Stimulated activated CD8-positive, alpha-beta memory T cell treated with anti-CD3 and anti-CD28 coated beads, Interleukin-7, amount 100 ng/mL, for 24 hours (primary cell): ENCODE results near the gene CDYL.

ENCODE experiments used
- DNase-seq: peaks from one replicate; pipeline ENCODE4 v3.0.0-alpha.2; 2020; ENCODE audit warnings: low read depth

The CDYL gene

DNA sequence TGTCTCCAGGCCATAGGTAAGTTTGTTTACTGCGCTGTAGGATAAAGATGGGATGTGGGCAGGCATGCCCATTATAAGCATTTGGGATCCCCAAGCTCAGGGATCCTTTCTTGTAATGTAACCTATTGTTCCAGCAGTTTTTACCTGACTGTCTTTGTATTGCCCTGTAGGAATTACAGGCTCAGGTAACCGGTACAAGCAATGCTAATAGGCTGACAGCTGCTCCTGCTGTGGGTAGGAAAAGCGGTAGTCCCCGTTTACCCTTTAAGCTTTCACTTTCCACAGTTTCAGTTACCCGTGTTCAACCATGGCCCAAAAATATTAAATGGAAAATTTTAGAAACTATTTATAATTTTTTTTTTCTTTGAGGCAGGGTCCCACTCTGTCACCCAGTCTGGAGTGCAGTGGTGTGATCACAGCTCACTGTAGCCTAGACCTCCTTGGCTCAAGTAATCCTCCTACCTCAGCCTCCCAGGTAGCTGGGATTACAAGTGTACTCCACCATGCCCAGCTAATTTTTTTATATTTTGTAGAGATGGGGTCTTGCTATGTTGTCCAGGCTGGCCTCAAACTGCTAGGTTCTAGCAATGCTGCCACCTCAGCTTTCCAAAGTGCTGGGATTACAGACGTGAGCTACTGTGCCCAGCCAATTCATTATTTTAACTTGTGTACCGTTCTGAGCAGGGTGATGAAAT is 108.6 kb downstream of the CDYL start:
- no peak for DNase-seq

- DNase-seq = no peak
Measured at GRCh38 chr6:4885341-4885933, 109.2 kb downstream of the CDYL start.

GRCh38 chr6:4888841-4889240 is 112.6 kb downstream of the CDYL start:
- no peak for DNase-seq

DNA sequence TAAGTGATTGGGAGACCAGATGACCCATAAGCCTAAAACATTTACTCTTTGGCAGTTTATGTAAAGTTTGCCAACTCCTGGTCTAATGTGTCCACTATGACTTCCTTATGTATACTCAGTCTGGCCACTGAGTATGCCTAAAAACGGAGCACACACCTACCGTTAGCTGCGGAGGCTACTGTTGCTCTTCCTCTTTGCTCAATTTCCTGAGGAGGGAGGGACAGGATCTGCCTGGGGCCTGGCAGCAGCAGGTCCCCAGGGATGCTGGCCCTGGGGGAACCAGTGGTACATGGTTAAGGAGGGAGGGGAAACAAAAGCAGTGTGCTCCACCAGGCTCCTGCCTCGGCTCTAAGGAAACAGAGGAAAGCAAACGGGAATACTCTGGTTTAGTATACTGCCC is 113.5 kb downstream of the CDYL start:
- no peak for DNase-seq

DNA sequence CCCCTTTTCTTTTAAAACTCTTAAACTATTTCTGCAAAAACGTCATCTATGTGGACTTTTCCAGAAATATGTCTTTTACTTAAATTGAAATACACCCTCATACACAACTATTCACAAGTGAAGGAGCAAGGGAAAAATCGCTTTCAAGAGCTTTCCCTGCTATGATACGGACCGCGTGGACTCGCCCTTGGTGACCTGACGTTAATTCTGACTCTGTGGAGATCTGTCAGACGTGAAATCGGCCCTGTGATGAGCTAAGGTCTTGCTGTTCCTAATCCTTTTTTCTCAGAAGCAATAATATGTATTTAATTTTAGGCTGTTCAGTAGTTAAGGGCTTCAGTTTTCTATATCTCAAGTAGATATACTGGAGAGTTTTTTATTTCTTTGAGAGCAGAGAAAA is 114.0 kb downstream of the CDYL start:
- DNase-seq = no peak

DNA sequence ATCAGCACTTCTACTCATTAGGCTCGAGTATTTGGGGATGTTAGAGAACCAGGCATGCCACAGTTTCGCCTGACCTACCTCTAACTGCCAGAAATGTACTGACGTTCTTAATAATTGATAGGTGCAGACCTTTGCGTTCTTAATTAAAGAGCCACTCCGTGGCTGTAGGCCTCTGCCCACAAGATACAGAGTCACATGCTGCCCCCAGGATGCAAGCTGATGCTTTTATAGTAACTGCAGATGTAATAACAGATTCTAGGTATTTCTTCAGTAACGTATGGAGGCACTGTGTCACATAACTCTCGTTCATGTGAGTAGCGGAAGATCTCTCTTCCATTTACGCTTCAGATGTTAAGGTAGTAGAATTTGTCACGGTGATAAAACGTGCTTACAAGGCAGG is 114.4 kb downstream of the CDYL start:
- DNase-seq = no peak

GRCh38 chr6:4891141-4891540 is 114.9 kb downstream of the CDYL start:
- DNase-seq = no peak

DNA sequence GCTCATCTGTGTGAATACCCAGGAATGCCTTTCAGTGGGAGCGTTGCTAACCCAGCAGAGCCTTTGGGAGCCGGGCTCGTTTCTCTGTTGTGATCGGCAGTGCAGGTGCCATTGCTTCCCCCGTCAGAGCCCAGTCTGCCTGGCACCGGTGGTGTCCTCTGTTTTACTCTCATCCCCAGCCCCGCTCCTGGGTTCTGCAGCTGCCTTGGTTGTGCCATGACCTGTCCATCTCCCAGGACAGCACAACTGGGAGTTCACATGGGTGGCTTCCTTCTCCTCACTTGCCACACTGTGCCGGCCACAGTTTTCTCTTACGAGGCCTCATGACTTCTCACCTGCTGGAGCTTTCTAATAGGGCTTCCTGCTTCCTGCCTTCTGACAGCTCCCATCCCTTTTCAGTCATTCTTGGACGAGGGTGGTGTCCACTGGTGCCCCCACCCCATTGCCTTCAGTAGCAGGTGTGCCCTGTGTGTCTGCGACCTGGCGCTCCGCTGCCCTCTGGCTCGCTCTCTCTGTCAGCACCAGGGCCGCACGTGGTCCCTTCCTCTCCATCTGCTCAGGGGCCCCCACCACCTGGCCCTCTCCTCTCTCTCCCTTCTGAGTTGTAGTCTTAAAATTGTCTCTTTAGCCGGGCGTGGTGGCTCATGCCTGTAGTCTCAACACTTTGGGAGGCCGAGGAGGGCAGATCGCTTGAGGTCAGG is 116.7 kb downstream of the CDYL start:
- no peak for DNase-seq

- DNase-seq = no peak
Measured at GRCh38 chr6:4894049-4894448, 117.8 kb downstream of the CDYL start.

DNA sequence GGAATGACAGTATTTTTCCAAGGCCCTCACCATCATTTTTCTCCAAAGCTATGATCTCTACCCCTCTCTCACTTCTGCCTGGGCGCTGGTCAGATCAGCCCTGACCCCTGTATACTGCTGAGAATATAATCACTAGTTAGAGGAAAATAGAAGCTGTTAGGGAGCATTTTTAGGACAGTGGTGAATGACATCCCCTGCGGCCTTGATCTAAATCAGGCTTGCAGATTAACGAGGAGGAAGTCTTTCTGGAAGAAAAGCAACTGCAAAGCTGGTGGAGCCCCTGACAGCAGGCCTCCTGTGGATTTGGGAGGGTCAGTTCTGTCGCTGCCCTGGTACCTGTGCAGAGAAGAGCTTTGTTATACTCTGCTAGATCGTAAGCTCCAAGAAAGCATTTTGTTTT is 119.8 kb downstream of the CDYL start:
- no peak for DNase-seq

DNA sequence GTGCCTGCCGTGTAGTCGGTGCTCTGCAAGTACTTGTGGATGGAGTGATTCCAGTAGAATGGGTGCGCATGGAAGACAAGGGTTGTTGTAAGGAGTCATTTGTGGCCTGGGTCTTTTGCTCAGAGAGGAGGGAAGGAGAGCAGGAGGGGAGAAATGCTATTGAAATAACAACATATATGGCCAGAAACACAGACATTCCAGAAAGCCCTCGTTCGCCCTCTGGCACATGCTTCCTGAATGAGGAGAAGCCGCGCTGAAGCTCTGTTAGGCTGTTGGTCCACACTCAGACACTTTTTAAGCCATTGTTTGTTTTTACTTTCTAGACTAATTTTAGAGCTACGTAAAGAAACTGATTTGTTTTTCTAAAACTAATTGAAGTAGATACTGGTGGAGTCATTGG is 120.2 kb downstream of the CDYL start:
- DNase-seq = no peak

GRCh38 chr6:4899249-4900034 is 123.2 kb downstream of the CDYL start:
- no peak for DNase-seq

GRCh38 chr6:4901386-4902061 is 125.3 kb downstream of the CDYL start:
- no peak for DNase-seq

GRCh38 chr6:4902363-4902762 is 126.2 kb downstream of the CDYL start:
- DNase-seq = no peak

- DNase-seq = no peak
Measured at GRCh38 chr6:4903121-4903520, 126.9 kb downstream of the CDYL start.

DNA sequence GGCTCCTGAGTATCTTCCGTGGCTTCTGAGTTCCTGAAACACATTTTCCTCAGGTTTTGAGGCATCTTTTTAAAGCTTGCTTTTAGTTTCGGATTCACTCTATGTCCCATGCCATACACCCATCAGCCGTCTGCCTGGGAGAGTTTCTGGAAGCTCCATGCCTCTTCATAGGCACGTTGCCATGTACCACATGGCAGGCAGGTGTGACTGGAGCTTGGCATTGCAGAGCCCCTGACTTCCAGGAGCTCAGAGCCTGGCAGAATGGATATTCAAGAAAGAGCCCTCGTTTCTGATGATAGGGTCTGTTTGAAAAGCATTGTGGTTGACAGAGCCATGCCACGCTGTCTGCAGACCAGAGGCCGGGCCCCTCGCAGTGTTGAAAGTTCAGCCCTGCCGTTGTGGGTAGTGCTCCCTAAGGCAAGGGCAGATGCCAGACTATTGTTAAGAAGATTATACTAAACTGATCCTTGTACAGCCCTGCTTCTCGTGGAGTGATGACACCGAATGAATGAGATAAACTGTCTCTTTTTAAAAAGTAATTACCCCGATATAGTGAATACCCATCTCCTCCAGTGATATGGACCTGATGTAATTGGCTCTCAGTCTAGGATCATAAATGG is 127.7 kb downstream of the CDYL start:
- DNase-seq = no peak

DNA sequence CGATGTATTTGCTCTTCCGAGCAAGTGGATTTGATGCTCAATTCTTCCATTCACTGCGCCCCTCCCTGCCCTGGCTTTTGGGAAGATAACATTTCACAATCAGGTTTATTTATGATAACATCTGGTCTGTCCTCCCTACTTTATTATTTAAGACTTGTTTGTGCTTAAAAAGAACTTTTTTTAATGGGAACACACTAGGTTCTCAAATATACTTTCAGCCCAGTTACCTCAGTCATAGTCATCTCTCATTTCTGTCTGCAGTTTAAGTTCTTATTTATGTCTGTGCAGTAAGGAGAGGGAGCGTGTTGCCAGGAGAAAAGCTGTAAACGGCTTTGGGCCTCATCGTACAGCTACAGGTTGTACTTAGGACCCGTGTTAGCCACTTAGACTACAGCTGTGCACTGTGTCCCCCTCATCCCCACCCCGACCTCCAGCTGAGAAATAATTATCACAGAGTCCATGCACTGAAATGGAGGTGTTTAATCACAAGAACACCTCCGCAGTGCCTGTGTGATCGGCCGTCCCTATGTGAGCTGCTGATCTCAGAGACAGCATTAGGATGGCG is 128.3 kb downstream of the CDYL start:
- DNase-seq = no peak

- no peak for DNase-seq
Measured at GRCh38 chr6:4905826-4906225, 129.6 kb downstream of the CDYL start.

- DNase-seq = no peak
Measured at GRCh38 chr6:4906293-4907276, 130.4 kb downstream of the CDYL start.

DNA sequence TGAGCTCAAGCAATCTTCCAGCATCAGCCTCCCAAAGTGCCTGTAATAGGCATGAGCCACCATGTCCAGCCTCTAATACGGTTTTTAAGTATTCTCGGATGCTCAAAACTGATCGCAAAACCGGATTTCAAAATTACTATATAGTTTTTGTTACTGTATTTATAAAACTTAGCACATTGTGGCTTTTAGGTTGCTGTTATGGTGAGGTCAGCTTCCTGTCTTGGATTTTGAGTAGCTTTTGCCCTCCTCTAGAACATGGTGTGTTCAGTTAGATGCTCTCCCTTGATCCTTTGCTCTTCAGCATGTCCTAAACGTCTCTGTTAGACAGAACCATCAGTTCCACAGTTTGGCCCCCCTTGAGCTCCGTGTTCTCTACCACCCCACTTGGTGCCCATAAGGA is 131.4 kb downstream of the CDYL start:
- DNase-seq = no peak
